Stomach (tissue), 4 donors: Measurements from ENCODE around the gene NGB.

ENCODE experiments used
- CTCF ChIP-seq, 7 experiments: fragments of 450-650 bp in 4 of 7; fragments of 200-600 bp in 3 of 7; sonication (generic) in 3 of 7; IDR thresholded peaks; one replicate each; pipeline ENCODE4 v1.5.1; 2016 to 2019; ENCODE audit warnings: antibody characterized with exemption in 7 of 7, control low read depth in 2 of 7, mild to moderate bottlenecking in 1 of 7
- POLR2A ChIP-seq, 4 donors: fragments of 450-650 bp; IDR thresholded peaks; one replicate each; pipeline ENCODE4 v1.6.1; 2016; ENCODE audit warnings: antibody characterized with exemption in 4 of 4, control low read depth in 2 of 4, mild to moderate bottlenecking in 1 of 4, moderate library complexity in 1 of 4

- TF ChIP-seq POLR2A (IDR thresholded peaks at IDR 0.05) (no peak), CTCF (IDR thresholded peaks at IDR 0.05) (no peak)
Observed at GRCh38 chr14:77279719-77280118, 8.7 kb upstream of the NGB start.
